GM13977 (cell line): ENCODE results near the gene DUSP11.
"Not testable (repeated sequence)": the region's sequence is repeated elsewhere in the genome, so short reads cannot be mapped to it uniquely, and the experiment has no call there.

Source experiments
- DNase-seq: peaks from one replicate; pipeline ENCODE4 v3.0.0; 2012; ENCODE audit warnings: low spot score
- CTCF ChIP-seq: IDR thresholded peaks from 2 replicates; pipeline ENCODE4 v1.5.1; 2012; ENCODE audit warnings: mild to moderate bottlenecking, control low read depth; ENCODE audit not compliant: insufficient read depth; ENCODE audit errors: extremely low read depth, missing control alignments
- in situ Hi-C: fragments of 300-500 bp; cut with MboI; formaldehyde crosslinking; loops from one replicate; pipeline ENCODE4 v1.12.0; 2022; ENCODE audit warnings: low sequenced_read_pairs, low pct_unique_long_range_greater_than_20kb, mixed read lengths, inconsistent platforms; ENCODE audit not compliant: unreplicated experiment

Gene DUSP11

DNA sequence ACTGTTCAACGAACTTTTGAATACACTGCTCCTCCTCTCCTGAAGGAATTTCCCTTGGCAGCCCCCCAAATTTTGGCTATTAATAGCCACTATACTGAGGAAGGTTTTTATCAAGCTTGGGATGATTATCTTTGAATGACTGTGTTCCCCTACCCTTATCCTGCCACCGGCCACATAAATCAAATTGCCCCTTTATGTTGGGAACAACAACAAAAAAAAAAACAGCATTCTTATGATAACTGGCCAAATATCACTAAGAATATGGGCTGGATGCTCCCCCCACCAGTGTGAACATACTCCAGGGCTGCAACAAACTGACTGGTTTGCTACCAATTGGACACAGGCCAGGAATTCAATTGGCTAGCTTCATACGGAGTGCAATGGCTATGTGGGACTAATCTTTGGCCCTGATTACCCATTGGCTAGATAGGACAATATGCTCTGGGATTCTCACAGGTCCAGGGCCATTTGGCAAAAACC, 20.6 kb downstream of the DUSP11 start:
- TF ChIP-seq CTCF: no peak
- in situ Hi-C loops: no loop called here

GRCh38 chr2:73754332-73754731, 25.6 kb downstream of the DUSP11 start:
- in situ Hi-C loops, DNase-seq: not testable (repeated sequence)

More for the DNA sequence above, 20.6 kb downstream of the DUSP11 start:
- no peak for DNase-seq

- no peak for TF ChIP-seq CTCF
- DNase-seq: no peak
- in situ Hi-C loops: no loop called here
Observed at GRCh38 chr2:73749314-73749713, 30.6 kb downstream of the DUSP11 start.

DNA sequence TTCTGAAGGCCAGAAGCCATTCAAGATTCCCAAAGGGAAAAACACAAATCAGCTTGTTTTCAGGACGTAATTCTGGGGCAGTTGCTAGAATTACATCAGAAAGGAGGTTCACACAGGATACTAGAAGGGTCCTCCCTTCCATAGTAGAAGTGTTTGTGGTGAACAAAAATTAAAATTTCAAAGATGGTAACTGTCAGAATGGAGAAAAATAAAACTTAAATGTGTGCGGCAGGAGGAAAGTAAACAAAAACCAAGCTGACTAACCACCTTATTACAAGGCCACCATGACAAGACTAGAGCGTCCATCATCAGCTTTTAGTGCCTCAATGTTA, 33.1 kb downstream of the DUSP11 start:
- in situ Hi-C loops: no loop called here
- TF ChIP-seq CTCF: no peak
- no peak for DNase-seq

GRCh38 chr2:73746015-73746876, 33.7 kb downstream of the DUSP11 start:
- in situ Hi-C loops: no loop called here
- DNase-seq: no peak
- no peak for TF ChIP-seq CTCF

- no peak for TF ChIP-seq CTCF
- in situ Hi-C loops: no loop called here
- no peak for DNase-seq
Observed at GRCh38 chr2:73740767-73741166, 39.1 kb downstream of the DUSP11 start.

- DNase-seq: no peak
- in situ Hi-C loops: no loop called here
- TF ChIP-seq CTCF: no peak
Observed at GRCh38 chr2:73739101-73739500, 40.8 kb downstream of the DUSP11 start.
